Neuronal stem cell (in vitro differentiated cells): ENCODE measurements around the gene CEMIP.

ENCODE experiments used
- DNase-seq: peaks from one replicate; pipeline ENCODE4 v3.0.0-alpha.2; 2013; ENCODE audit warnings: low spot score
- H2AFZ ChIP-seq: one replicate; pipeline ENCODE4 v1.6.1; 2013; ENCODE audit warnings: mild to moderate bottlenecking, low read length, inconsistent platforms
- H2AK5ac ChIP-seq: 2 replicates; pipeline ENCODE4 v1.6.1; 2013; ENCODE audit warnings: low read depth, mild to moderate bottlenecking, inconsistent platforms, low read length, moderate library complexity, mixed read lengths
- H2BK120ac ChIP-seq: 2 replicates; pipeline ENCODE4 v1.6.1; 2013; ENCODE audit warnings: low read depth, mild to moderate bottlenecking, inconsistent platforms, low read length, moderate library complexity, mixed read lengths
- H2BK12ac ChIP-seq: one replicate; pipeline ENCODE4 v1.6.1; 2013; ENCODE audit warnings: low read length, inconsistent platforms
- H2BK15ac ChIP-seq: 2 replicates; pipeline ENCODE4 v1.6.1; 2013; ENCODE audit warnings: mild to moderate bottlenecking, low read length, inconsistent platforms, mixed read lengths
- H2BK5ac ChIP-seq: one replicate; pipeline ENCODE4 v1.6.1; 2013; ENCODE audit warnings: inconsistent platforms, mild to moderate bottlenecking, low read length, moderate library complexity
- H3K14ac ChIP-seq: one replicate; pipeline ENCODE4 v1.6.1; 2013; ENCODE audit warnings: low read length, inconsistent platforms
- H3K18ac ChIP-seq: 2 replicates; pipeline ENCODE4 v1.6.1; 2013; ENCODE audit warnings: low read length, inconsistent platforms
- H3K23ac ChIP-seq: 2 replicates; pipeline ENCODE4 v1.6.1; 2013; ENCODE audit warnings: low read depth, mild to moderate bottlenecking, mixed read lengths, low read length, inconsistent platforms; ENCODE audit not compliant: poor library complexity
- H3K27ac ChIP-seq: replicated peaks from 3 replicates; pipeline ENCODE4 v1.5.1; 2013; ENCODE audit warnings: low read length, inconsistent platforms
- H3K27me3 ChIP-seq, 3 experiments: 2 replicates each; pipeline ENCODE4 v1.6.1; 2013; ENCODE audit warnings: low read length in 3 of 3, mild to moderate bottlenecking in 2 of 3, inconsistent platforms in 1 of 3, low read depth in 1 of 3, mixed read lengths in 1 of 3, moderate library complexity in 1 of 3; ENCODE audit not compliant: control insufficient read depth in 3 of 3, insufficient read depth in 3 of 3
- H3K36me3 ChIP-seq, 2 donors: replicated peaks in 1 of 2; 2 replicates each; pipeline ENCODE4 v1.6.1; 2013; ENCODE audit warnings: low read length in 2 of 2; ENCODE audit not compliant: control insufficient read depth in 2 of 2, insufficient read depth in 2 of 2
- H3K4ac ChIP-seq: 2 replicates; pipeline ENCODE4 v1.6.1; 2013; ENCODE audit warnings: inconsistent platforms, mild to moderate bottlenecking, low read length, moderate library complexity
- H3K4me1 ChIP-seq, 2 donors: 1 replicate in 1 of 2; 2 replicates in 1 of 2; pipeline ENCODE4 v1.6.1; 2013; ENCODE audit warnings: low read length in 2 of 2, low read depth in 1 of 2; ENCODE audit not compliant: control insufficient read depth in 2 of 2, insufficient read depth in 1 of 2
- H3K4me2 ChIP-seq: one replicate; pipeline ENCODE4 v1.6.1; 2013; ENCODE audit warnings: mild to moderate bottlenecking, low read length, inconsistent platforms; ENCODE audit not compliant: insufficient read depth, poor library complexity, severe bottlenecking
- H3K4me3 ChIP-seq, 2 donors: 2 replicates each; pipeline ENCODE4 v1.5.1; 2013; ENCODE audit warnings: low read length in 2 of 2, mild to moderate bottlenecking in 2 of 2, inconsistent platforms in 1 of 2, moderate library complexity in 1 of 2
- H3K79me1 ChIP-seq: one replicate; pipeline ENCODE4 v1.6.1; 2013; ENCODE audit warnings: low read depth, mild to moderate bottlenecking, inconsistent platforms, low read length, moderate library complexity
- H3K9ac ChIP-seq: one replicate; pipeline ENCODE4 v1.6.1; 2013; ENCODE audit warnings: mild to moderate bottlenecking, low read depth, low read length, inconsistent platforms; ENCODE audit not compliant: poor library complexity
- H3K9me3 ChIP-seq, 2 donors: replicated peaks in 1 of 2; 2 replicates each; pipeline versions ENCODE3 to v1.6.1; 2013; ENCODE audit warnings: low read length in 2 of 2, mild to moderate bottlenecking in 2 of 2, inconsistent platforms in 1 of 2, low read depth in 1 of 2, mixed read lengths in 1 of 2, moderate library complexity in 1 of 2; ENCODE audit not compliant: control insufficient read depth in 2 of 2, insufficient read depth in 1 of 2
- H4K8ac ChIP-seq: one replicate; pipeline ENCODE4 v1.6.1; 2013; ENCODE audit warnings: low read depth, mild to moderate bottlenecking, inconsistent platforms, low read length, moderate library complexity
- H4K91ac ChIP-seq: one replicate; pipeline ENCODE4 v1.6.1; 2013; ENCODE audit warnings: low read length, low read depth, mild to moderate bottlenecking, inconsistent platforms; ENCODE audit not compliant: poor library complexity
- WGBS, 2 donors: extraction: QIAGEN DNeasy Blood & Tissue Kit; methylation state at CpG; one replicate each; pipeline ENCODE4 v1.1.7; 2013; ENCODE audit warnings: missing lambda C conversion rate in 2 of 2, mixed read lengths in 1 of 2; ENCODE audit not compliant: insufficient read length in 2 of 2, insufficient replicate concordance in 1 of 2; ENCODE audit errors: extremely low coverage in 2 of 2; 5-methylcytosine and 5-hydroxymethylcytosine counted together

The CEMIP gene

DNA sequence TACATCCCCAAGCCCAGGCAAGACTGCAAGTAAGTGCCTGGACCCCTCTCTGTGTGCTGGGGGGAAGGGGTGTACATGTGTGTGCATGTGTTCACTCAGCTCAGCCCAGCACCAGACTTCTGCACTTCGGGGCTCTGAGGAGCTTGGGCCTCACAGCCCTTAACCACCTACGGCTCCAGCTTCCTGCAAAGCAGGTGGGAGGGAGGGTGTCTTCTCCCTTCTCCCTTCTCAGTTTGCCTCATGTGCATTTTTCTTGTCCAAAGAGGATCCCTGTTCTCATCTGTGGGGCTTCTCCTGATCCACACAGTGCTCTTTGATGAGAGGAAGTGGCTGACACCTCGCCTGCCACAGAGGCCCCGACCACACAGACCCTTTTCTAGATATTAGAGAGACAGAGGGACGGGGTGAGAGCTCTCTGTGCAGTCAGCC lies 141.1 kb downstream of the CEMIP start:
- H3K4me3 ChIP-seq, result no peak overlapping the region
- H3K27ac ChIP-seq, result no peak overlapping the region
- no peak overlapping the region for H2BK5ac ChIP-seq
- no peak overlapping the region for H2AK5ac ChIP-seq
- H2AFZ ChIP-seq, result no peak overlapping the region
- no CpG with 5 or more reads among the region's 5 CpGs for WGBS, 2 donors
- no peak for DNase-seq
- H3K18ac ChIP-seq, result no peak overlapping the region
- no peak overlapping the region for H2BK15ac ChIP-seq
- no peak overlapping the region for H3K9ac ChIP-seq
- H4K91ac ChIP-seq, result peak overlapping the region; percentile 11
- H3K79me1 ChIP-seq, result no peaks in the 10 kb centered on the region
- H2BK12ac ChIP-seq, result no peak overlapping the region
- H4K8ac ChIP-seq, result no peak overlapping the region
- H2BK120ac ChIP-seq, result no peak overlapping the region
- H3K9me3 ChIP-seq, result peaks cover 0 to 2% of the 10 kb centered on the region in 2 donors
- H3K4me1 ChIP-seq, result peaks cover 0 to 2% of the 10 kb centered on the region in 2 donors
- no peaks in the 10 kb centered on the region for H3K36me3 ChIP-seq
- no peak overlapping the region for H3K4ac ChIP-seq
- no peak overlapping the region for H3K23ac ChIP-seq
- H3K14ac ChIP-seq, result no peak overlapping the region
- H3K27me3 ChIP-seq, result no peaks in the 10 kb centered on the region
- no peak overlapping the region for H3K4me2 ChIP-seq

DNA sequence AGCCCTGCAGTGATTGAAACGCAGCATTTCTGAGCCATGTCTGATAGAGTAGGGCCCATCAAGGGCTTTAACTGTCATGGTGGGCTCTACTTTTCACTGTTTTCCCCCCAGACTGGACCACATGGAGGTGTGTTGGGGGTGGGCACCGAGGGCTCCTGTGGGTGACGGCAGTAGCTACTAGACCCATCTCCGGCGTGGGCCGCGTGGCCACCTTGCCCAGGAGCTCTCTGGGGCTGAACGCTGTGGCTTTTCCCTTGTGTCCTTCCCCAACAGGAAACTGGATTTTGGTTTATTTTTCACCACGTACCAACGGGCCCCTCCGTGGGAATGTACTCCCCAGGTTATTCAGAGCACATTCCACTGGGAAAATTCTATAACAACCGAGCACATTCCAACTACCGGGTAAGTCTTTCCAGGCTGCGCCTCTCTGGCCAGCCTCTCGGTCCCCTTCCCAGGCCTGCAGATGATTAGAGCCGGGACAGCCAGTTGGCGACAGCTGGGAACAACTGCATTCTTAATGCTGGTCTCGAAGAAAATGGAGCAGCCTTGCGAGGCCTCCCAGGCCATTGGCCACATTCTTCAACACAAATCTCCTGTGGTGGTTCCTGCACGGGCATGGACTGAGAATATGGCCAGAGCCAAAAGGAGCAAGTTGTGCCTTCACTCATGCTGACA lies 142.7 kb downstream of the CEMIP start:
- no peaks in the 10 kb centered on the region for H3K36me3 ChIP-seq
- no peaks in the 10 kb centered on the region for H3K79me1 ChIP-seq
- H4K91ac ChIP-seq, result no peak overlapping the region
- H3K27ac ChIP-seq, result no peak overlapping the region
- peak overlapping the region; percentile 1 for H3K14ac ChIP-seq
- no peaks in the 10 kb centered on the region for H3K4me1 ChIP-seq
- H2BK5ac ChIP-seq, result no peak overlapping the region
- H3K9ac ChIP-seq, result no peak overlapping the region
- no peak overlapping the region for H4K8ac ChIP-seq
- H3K4me3 ChIP-seq, result no peak overlapping the region
- H2AK5ac ChIP-seq, result peak overlapping the region; percentile 17
- no peak overlapping the region for H2AFZ ChIP-seq
- no peak overlapping the region for H3K4ac ChIP-seq
- H3K18ac ChIP-seq, result no peak overlapping the region
- H2BK15ac ChIP-seq, result no peak overlapping the region
- peaks cover 0 to 2% of the 10 kb centered on the region in 2 donors for H3K9me3 ChIP-seq
- H3K23ac ChIP-seq, result no peak overlapping the region
- H2BK12ac ChIP-seq, result no peak overlapping the region
- WGBS, 2 donors, result no CpG with 5 or more reads among the region's 20 CpGs
- DNase-seq, result no peak
- H3K27me3 ChIP-seq, result no peaks in the 10 kb centered on the region
- H3K4me2 ChIP-seq, result no peak overlapping the region
- no peak overlapping the region for H2BK120ac ChIP-seq

DNA sequence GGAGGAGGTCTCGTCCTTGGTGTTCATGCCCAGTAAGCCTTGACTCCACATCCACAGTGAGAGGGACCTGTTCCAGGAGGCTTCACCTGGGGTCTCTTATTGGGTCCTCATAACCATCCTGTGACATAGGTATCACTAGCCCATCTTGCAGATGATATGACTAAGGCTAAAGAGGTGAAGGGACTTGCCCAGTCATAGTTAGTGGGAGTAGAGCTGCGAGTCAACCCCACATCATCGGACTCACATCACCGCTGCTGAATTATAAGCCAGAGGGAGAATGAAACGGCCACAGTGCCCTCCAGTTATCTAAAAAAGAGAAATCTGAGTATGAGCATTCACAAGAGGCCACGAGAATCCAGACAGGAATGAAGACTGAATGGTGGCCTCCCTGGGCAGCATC lies 144.5 kb downstream of the CEMIP start:
- H2BK12ac ChIP-seq, result no peak overlapping the region
- H3K4me1 ChIP-seq, result no peaks in the 10 kb centered on the region
- no peak for DNase-seq
- H3K14ac ChIP-seq, result no peak overlapping the region
- no peak overlapping the region for H3K27ac ChIP-seq
- no peak overlapping the region for H3K9ac ChIP-seq
- H2BK120ac ChIP-seq, result no peak overlapping the region
- H3K9me3 ChIP-seq, result peaks cover 0 to 2% of the 10 kb centered on the region in 2 donors
- no peak overlapping the region for H2AFZ ChIP-seq
- no peak overlapping the region for H2AK5ac ChIP-seq
- WGBS, 2 donors, result no CpG with 5 or more reads among the region's 6 CpGs
- H3K4me2 ChIP-seq, result no peak overlapping the region
- no peaks in the 10 kb centered on the region for H3K36me3 ChIP-seq
- no peaks in the 10 kb centered on the region for H3K79me1 ChIP-seq
- no peak overlapping the region for H3K18ac ChIP-seq
- no peak overlapping the region for H2BK5ac ChIP-seq
- no peak overlapping the region for H4K8ac ChIP-seq
- H2BK15ac ChIP-seq, result no peak overlapping the region
- no peak overlapping the region for H3K23ac ChIP-seq
- H3K4me3 ChIP-seq, result no peak overlapping the region
- H4K91ac ChIP-seq, result no peak overlapping the region
- no peaks in the 10 kb centered on the region for H3K27me3 ChIP-seq
- H3K4ac ChIP-seq, result no peak overlapping the region

DNA sequence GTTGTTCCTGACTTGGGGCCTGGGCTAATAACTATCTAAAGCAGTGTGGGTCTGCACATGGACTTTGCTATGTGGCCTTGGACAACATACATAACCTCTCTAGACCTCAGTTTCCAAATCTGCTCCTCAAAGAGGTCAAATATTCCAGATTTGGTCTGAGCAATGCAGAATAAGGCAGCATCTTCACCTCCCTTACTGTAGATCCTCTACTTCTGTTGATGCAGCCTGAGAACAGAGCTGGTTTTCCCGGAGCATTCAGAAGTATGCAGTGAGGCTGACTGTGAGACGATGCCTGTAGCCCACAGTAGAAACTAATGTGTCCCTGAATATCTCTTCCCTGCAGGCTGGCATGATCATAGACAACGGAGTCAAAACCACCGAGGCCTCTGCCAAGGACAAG lies 145.1 kb downstream of the CEMIP start:
- Histone ChIP-seq H3K79me1 (no peaks in the 10 kb centered on the region), H3K4ac (no peak overlapping the region), H2BK15ac (no peak overlapping the region), H4K8ac (no peak overlapping the region), H2BK12ac (no peak overlapping the region), H2AK5ac (no peak overlapping the region), H3K9me3 (peaks cover 0 to 2% of the 10 kb centered on the region in 2 donors), H3K14ac (no peak overlapping the region), H3K27me3 (no peaks in the 10 kb centered on the region), H3K18ac (no peak overlapping the region), H3K9ac (no peak overlapping the region), H3K4me1 (no peaks in the 10 kb centered on the region), H3K27ac (no peak overlapping the region), H3K4me3 (no peak overlapping the region), H2BK5ac (no peak overlapping the region), H4K91ac (no peak overlapping the region), H2AFZ (no peak overlapping the region), H3K4me2 (no peak overlapping the region), H3K36me3 (no peaks in the 10 kb centered on the region), H3K23ac (no peak overlapping the region), H2BK120ac (no peak overlapping the region)
- DNase-seq, result no peak
- no CpG with 5 or more reads among the region's 4 CpGs for WGBS, 2 donors
